Naive thymus-derived CD4-positive, alpha-beta T cell (primary cell): ENCODE measurements around the gene GLP2R. TPM values are rescaled to one million over a fixed set of nuclear protein-coding genes. Genes with fewer than 3 reads are reported as not detected.

ENCODE experiments used
- ATAC-seq: fragments of 150-1000 bp; cut with Tn5 transposase; 2 replicates; pipeline ENCODE4 v1.10.0; 2021; ENCODE audit warnings: mild to moderate bottlenecking, moderate library complexity
- CTCF ChIA-PET: fragments of 350-600 bp; sonication (Branson Sonifier 250); formaldehyde crosslinking; loops from one replicate; lab custom pipeline; 2021; ENCODE audit warnings: antibody characterized with exemption; lab: Charles Lee
- POLR2A ChIA-PET: fragments of 350-600 bp; sonication (Branson Sonifier 250); formaldehyde crosslinking; loops from one replicate; lab custom pipeline; 2021; ENCODE audit warnings: antibody characterized with exemption, inconsistent platforms; lab: Charles Lee
- DNase-seq, 9 donors: peaks; one replicate each; pipeline versions ENCODE4 v3.0.0 to v3.0.0-alpha.2; 2020 to 2022; ENCODE audit warnings: mixed read lengths in 1 of 9
- H3K27ac ChIP-seq: one replicate; pipeline ENCODE4 v1.7.0; 2013; ENCODE audit warnings: mild to moderate bottlenecking, low read depth, low read length, moderate library complexity
- H3K27me3 ChIP-seq, 2 donors: one replicate each; pipeline ENCODE4 v1.7.0; 2013; ENCODE audit warnings: low read length in 2 of 2, mild to moderate bottlenecking in 2 of 2, moderate library complexity in 2 of 2; ENCODE audit not compliant: control insufficient read depth in 2 of 2, insufficient read depth in 2 of 2
- H3K36me3 ChIP-seq, 3 experiments: 1 replicate in 2 of 3; 2 replicates in 1 of 3; pipeline ENCODE4 v1.7.0; 2013; ENCODE audit warnings: low read length in 3 of 3, mild to moderate bottlenecking in 3 of 3, moderate library complexity in 1 of 3; ENCODE audit not compliant: insufficient read depth in 3 of 3, control insufficient read depth in 2 of 3
- H3K4me1 ChIP-seq, 2 donors: one replicate each; pipeline ENCODE4 v1.7.0; 2013; ENCODE audit warnings: low read length in 2 of 2, mild to moderate bottlenecking in 2 of 2, moderate library complexity in 1 of 2; ENCODE audit not compliant: control insufficient read depth in 2 of 2, insufficient read depth in 2 of 2
- H3K4me3 ChIP-seq: 2 replicates; pipeline ENCODE4 v1.7.0; 2013; ENCODE audit warnings: mild to moderate bottlenecking, low read length
- H3K9me3 ChIP-seq, 3 experiments: 1 replicate in 2 of 3; 2 replicates in 1 of 3; pipeline ENCODE4 v1.7.0; 2013; ENCODE audit warnings: low read length in 3 of 3; ENCODE audit not compliant: control insufficient read depth in 2 of 3
- H3K27ac Mint-ChIP-seq, 9 donors: one replicate each; pipeline ENCODE4 v1.8.0; 2020 to 2022; ENCODE audit warnings: mixed read lengths in 9 of 9, mild to moderate bottlenecking in 8 of 9, moderate library complexity in 5 of 9, inconsistent platforms in 2 of 9
- H3K27me3 Mint-ChIP-seq, 5 donors: one replicate each; pipeline ENCODE4 v1.8.0; 2021 to 2022; ENCODE audit warnings: mixed read lengths in 5 of 5, mild to moderate bottlenecking in 1 of 5
- H3K36me3 Mint-ChIP-seq, 5 donors: one replicate each; pipeline ENCODE4 v1.8.0; 2020 to 2022; ENCODE audit warnings: mixed read lengths in 5 of 5, mild to moderate bottlenecking in 3 of 5, inconsistent platforms in 1 of 5
- H3K4me1 Mint-ChIP-seq, 7 donors: one replicate each; pipeline ENCODE4 v1.8.0; 2020 to 2022; ENCODE audit warnings: mixed read lengths in 7 of 7, mild to moderate bottlenecking in 3 of 7, inconsistent platforms in 1 of 7
- H3K4me3 Mint-ChIP-seq, 10 donors: one replicate each; pipeline ENCODE4 v1.8.0; 2020 to 2022; ENCODE audit warnings: mild to moderate bottlenecking in 10 of 10, mixed read lengths in 10 of 10, moderate library complexity in 6 of 10, inconsistent platforms in 2 of 10
- H3K9me3 Mint-ChIP-seq, 11 donors: one replicate each; pipeline ENCODE4 v1.8.0; 2020 to 2022; ENCODE audit warnings: mixed read lengths in 11 of 11, mild to moderate bottlenecking in 4 of 11, inconsistent platforms in 1 of 11, moderate library complexity in 1 of 11
- intact Hi-C, 2 donors: fragments of 100-400 bp; cut with micrococcal nuclease; formaldehyde crosslinking; loops; one replicate each; pipeline ENCODE4 v1.15.1; 2023
- polyA plus RNA-seq, 2 donors: library from polyadenylated mRNA; unstranded; fragments of 300-500 nt; fragmentation: Illumina TruSeq; gene quantifications; one replicate each; pipeline ENCODE4 v1.2.3, GENCODE V29; 2021
- total RNA-seq, 6 experiments: library from RNA in 5 of 6; stranded (reverse) in 5 of 6; gene quantifications; 1 replicate in 5 of 6; 2 replicates in 1 of 6; pipeline ENCODE4 v1.2.3 and lab custom pipeline; 2021 to 2026

Gene GLP2R
- total and polyA plus RNA-seq, 7 experiments from 2014 or later = not detected

GRCh38 chr17:9900044-9900594 lies 74.4 kb downstream of the GLP2R start:
- H3K27ac ChIP-seq = no peak overlapping the region
- ATAC-seq (no peak), DNase-seq (no peak)
- peaks cover 0 to 45% (median 16%) of the 10 kb centered on the region in 5 donors for H3K27me3 Mint-ChIP-seq
- peaks cover 0 to 1% (median 0%) of the 10 kb centered on the region in 11 donors for H3K9me3 Mint-ChIP-seq
- H3K36me3 Mint-ChIP-seq = no peaks in the 10 kb centered on the region
- H3K27ac Mint-ChIP-seq = no peak overlapping the region
- no peak overlapping the region for H3K4me3 ChIP-seq
- no peaks in the 10 kb centered on the region for H3K4me1 ChIP-seq
- H3K4me3 Mint-ChIP-seq = no peak overlapping the region
- no peaks in the 10 kb centered on the region for H3K9me3 ChIP-seq
- H3K27me3 ChIP-seq = no peaks in the 10 kb centered on the region
- H3K4me1 Mint-ChIP-seq = peaks cover 0 to 2% (median 0%) of the 10 kb centered on the region in 7 donors
- intact Hi-C loops = no loop called here
- ChIA-PET POLR2A (no interaction called here), CTCF (interaction anchor here (0.7 kb wide), 1 partner anchor 780 kb away, joined by 5 read pairs; no protein-coding TSS in a partner anchor)
- H3K36me3 ChIP-seq = no peaks in the 10 kb centered on the region

- no peaks in the 10 kb centered on the region for H3K4me1 ChIP-seq
- DNase-seq (no peak), ATAC-seq (no peak)
- no peaks in the 10 kb centered on the region for H3K36me3 Mint-ChIP-seq
- H3K4me3 ChIP-seq = no peak overlapping the region
- ChIA-PET POLR2A (no interaction called here), CTCF (no interaction called here)
- no peaks in the 10 kb centered on the region for H3K9me3 ChIP-seq
- no peak overlapping the region for H3K27ac ChIP-seq
- H3K4me1 Mint-ChIP-seq = peaks cover 0 to 2% (median 0%) of the 10 kb centered on the region in 7 donors
- H3K27ac Mint-ChIP-seq = no peak overlapping the region
- H3K9me3 Mint-ChIP-seq = peaks cover 0 to 1% (median 0%) of the 10 kb centered on the region in 11 donors
- intact Hi-C loops = no loop called here
- H3K27me3 Mint-ChIP-seq = peaks cover 0 to 45% (median 16%) of the 10 kb centered on the region in 5 donors
- no peaks in the 10 kb centered on the region for H3K27me3 ChIP-seq
- no peaks in the 10 kb centered on the region for H3K36me3 ChIP-seq
- H3K4me3 Mint-ChIP-seq = no peak overlapping the region
Observed at GRCh38 chr17:9900784-9901183, 75.1 kb downstream of the GLP2R start.

- H3K27me3 ChIP-seq = no peaks in the 10 kb centered on the region
- no peaks in the 10 kb centered on the region for H3K4me1 ChIP-seq
- no peak overlapping the region for H3K27ac ChIP-seq
- ChIA-PET POLR2A (no interaction called here), CTCF (no interaction called here)
- H3K4me1 Mint-ChIP-seq = no peaks in the 10 kb centered on the region
- H3K36me3 ChIP-seq = no peaks in the 10 kb centered on the region
- ATAC-seq (no peak), DNase-seq (no peak)
- H3K27me3 Mint-ChIP-seq = peaks cover 0 to 39% (median 11%) of the 10 kb centered on the region in 5 donors
- H3K4me3 Mint-ChIP-seq = no peak overlapping the region
- H3K36me3 Mint-ChIP-seq = no peaks in the 10 kb centered on the region
- intact Hi-C loops = no loop called here
- no peaks in the 10 kb centered on the region for H3K9me3 ChIP-seq
- H3K27ac Mint-ChIP-seq = no peak overlapping the region
- H3K4me3 ChIP-seq = no peak overlapping the region
- H3K9me3 Mint-ChIP-seq = no peaks in the 10 kb centered on the region
Observed at GRCh38 chr17:9902120-9902519, 76.4 kb downstream of the GLP2R start.

GRCh38 chr17:9904277-9905077 lies 78.8 kb downstream of the GLP2R start:
- Histone ChIP-seq H3K9me3 (no peaks in the 10 kb centered on the region), H3K27me3 (no peaks in the 10 kb centered on the region), H3K4me1 (no peaks in the 10 kb centered on the region), H3K36me3 (no peaks in the 10 kb centered on the region), H3K27ac (no peak overlapping the region), H3K4me3 (no peak overlapping the region)
- H3K4me3 Mint-ChIP-seq = no peak overlapping the region
- H3K4me1 Mint-ChIP-seq = no peaks in the 10 kb centered on the region
- CTCF ChIA-PET = interaction anchor here (1.1 kb wide), 1 partner anchor 21 kb away, joined by 3 read pairs; no protein-coding TSS in a partner anchor
- DNase-seq = no peak
- H3K9me3 Mint-ChIP-seq = peaks cover 0 to under 1% (median 0%) of the 10 kb centered on the region in 11 donors
- H3K27ac Mint-ChIP-seq = no peak overlapping the region
- intact Hi-C loops = no loop called here
- peaks cover 0 to 33% (median 16%) of the 10 kb centered on the region in 5 donors for H3K27me3 Mint-ChIP-seq
- no peaks in the 10 kb centered on the region for H3K36me3 Mint-ChIP-seq
- ATAC-seq = no peak
- POLR2A ChIA-PET = no interaction called here

- intact Hi-C loops = no loop called here
- Histone ChIP-seq H3K36me3 (no peaks in the 10 kb centered on the region), H3K4me3 (no peak within 1 kb of the TSS), H3K27ac (no peak within 1 kb of the TSS), H3K27me3 (no peaks in the 10 kb centered on the region), H3K4me1 (no peaks in the 10 kb centered on the region), H3K9me3 (no peaks in the 10 kb centered on the region)
- DNase-seq = no peak
- no peaks in the 10 kb centered on the region for H3K36me3 Mint-ChIP-seq
- peaks cover 0 to 4% (median 0%) of the 10 kb centered on the region in 11 donors for H3K9me3 Mint-ChIP-seq
- ChIA-PET CTCF (interaction anchor here (0.6 to 1.1 kb wide), 2 partner anchors 20 to 692 kb away, joined by 3 read pairs; no protein-coding TSS in a partner anchor), POLR2A (no interaction called here)
- ATAC-seq = no peak
- H3K27ac Mint-ChIP-seq = no peak within 1 kb of the TSS
- no peak within 1 kb of the TSS for H3K4me3 Mint-ChIP-seq
- no peaks in the 10 kb centered on the region for H3K4me1 Mint-ChIP-seq
- H3K27me3 Mint-ChIP-seq = peaks cover 0 to 34% (median 19%) of the 10 kb centered on the region in 5 donors
Observed at GRCh38 chr17:9905078-9905415, 79.3 kb downstream of the GLP2R start, which contains the start of gene RCVRN. Gene RCVRN, minus strand, starts transcription at chr17:9905271. Its CDS starts 91 bp downstream, at chr17:9905180.

GRCh38 chr17:9905902-9906301 lies 80.2 kb downstream of the GLP2R start:
- Histone ChIP-seq H3K4me1 (no peaks in the 10 kb centered on the region), H3K36me3 (no peaks in the 10 kb centered on the region), H3K27me3 (no peaks in the 10 kb centered on the region), H3K4me3 (no peak overlapping the region), H3K27ac (no peak overlapping the region), H3K9me3 (no peaks in the 10 kb centered on the region)
- no peaks in the 10 kb centered on the region for H3K4me1 Mint-ChIP-seq
- intact Hi-C loops = no loop called here
- H3K36me3 Mint-ChIP-seq = no peaks in the 10 kb centered on the region
- peak; percentile 54 for ATAC-seq
- DNase-seq = no peak
- H3K4me3 Mint-ChIP-seq = no peak overlapping the region
- POLR2A ChIA-PET = no interaction called here
- H3K27me3 Mint-ChIP-seq = peaks cover 0 to 26% (median 13%) of the 10 kb centered on the region in 5 donors
- no peak overlapping the region for H3K27ac Mint-ChIP-seq
- peaks cover 0 to 4% (median 0%) of the 10 kb centered on the region in 11 donors for H3K9me3 Mint-ChIP-seq
- CTCF ChIA-PET = interaction anchor here (0.6 to 1.1 kb wide), 2 partner anchors 19 to 691 kb away, joined by 3 read pairs; no protein-coding TSS in a partner anchor
